Trophoblast cell (in vitro differentiated cells and primary cell): ENCODE measurements around the gene RAD54L.
"Not testable (repeated sequence)": the region's sequence is repeated elsewhere in the genome, so short reads cannot be mapped to it uniquely, and the experiment has no call there.

Source experiments
- DNase-seq, 2 donors: peaks; one replicate each; pipeline ENCODE4 v3.0.0-alpha.2; 2016
- H2AFZ ChIP-seq: 2 replicates; pipeline ENCODE4 v1.6.1; 2013; ENCODE audit warnings: low read length, moderate library complexity, mild to moderate bottlenecking; ENCODE audit not compliant: insufficient read depth, poor library complexity
- H2AK5ac ChIP-seq: 2 replicates; pipeline ENCODE4 v1.6.1; 2013; ENCODE audit warnings: mild to moderate bottlenecking, low read length
- H2BK120ac ChIP-seq: 2 replicates; pipeline ENCODE4 v1.6.1; 2013; ENCODE audit warnings: low read length, mild to moderate bottlenecking, moderate library complexity; ENCODE audit not compliant: insufficient read depth, poor library complexity
- H2BK12ac ChIP-seq: 2 replicates; pipeline ENCODE4 v1.6.1; 2013; ENCODE audit warnings: mild to moderate bottlenecking, low read length, moderate library complexity
- H2BK5ac ChIP-seq: 2 replicates; pipeline ENCODE4 v1.6.1; 2013; ENCODE audit warnings: low read length, low read depth, moderate library complexity, mild to moderate bottlenecking; ENCODE audit not compliant: poor library complexity
- H3K14ac ChIP-seq: 2 replicates; pipeline ENCODE4 v1.6.1; 2013; ENCODE audit warnings: mild to moderate bottlenecking, low read length
- H3K18ac ChIP-seq: 2 replicates; pipeline ENCODE4 v1.6.1; 2013; ENCODE audit warnings: mild to moderate bottlenecking, low read length
- H3K23ac ChIP-seq: 2 replicates; pipeline ENCODE4 v1.6.1; 2013; ENCODE audit warnings: low read length
- H3K27ac ChIP-seq: 2 replicates; pipeline ENCODE4 v1.5.1; 2013; ENCODE audit warnings: low read depth, mild to moderate bottlenecking, inconsistent platforms, low read length, moderate library complexity
- H3K27me3 ChIP-seq: 2 replicates; pipeline ENCODE4 v1.6.1; 2013; ENCODE audit warnings: inconsistent platforms, mild to moderate bottlenecking, low read length, moderate library complexity; ENCODE audit not compliant: insufficient read depth
- H3K36me3 ChIP-seq, 2 experiments: 1 replicate in 1 of 2; 2 replicates in 1 of 2; pipeline ENCODE4 v1.6.1; 2013; ENCODE audit warnings: low read length in 2 of 2, mild to moderate bottlenecking in 2 of 2, moderate library complexity in 1 of 2; ENCODE audit not compliant: insufficient read depth in 2 of 2, control insufficient read depth in 1 of 2
- H3K4ac ChIP-seq: 2 replicates; pipeline ENCODE4 v1.6.1; 2013; ENCODE audit warnings: low read depth, mild to moderate bottlenecking, low read length, moderate library complexity
- H3K4me1 ChIP-seq, 2 experiments: 1 replicate in 1 of 2; 2 replicates in 1 of 2; pipeline ENCODE4 v1.6.1; 2013; ENCODE audit warnings: low read length in 2 of 2, mild to moderate bottlenecking in 2 of 2, moderate library complexity in 1 of 2; ENCODE audit not compliant: insufficient read depth in 2 of 2, control insufficient read depth in 1 of 2
- H3K4me2 ChIP-seq: 2 replicates; pipeline ENCODE4 v1.6.1; 2013; ENCODE audit warnings: inconsistent platforms, mild to moderate bottlenecking, low read length, moderate library complexity
- H3K4me3 ChIP-seq: 2 replicates; pipeline ENCODE4 v1.5.1; 2013; ENCODE audit warnings: mild to moderate bottlenecking, low read depth, low read length, inconsistent platforms
- H3K79me1 ChIP-seq: one replicate; pipeline ENCODE4 v1.6.1; 2013; ENCODE audit warnings: low read length
- H3K79me2 ChIP-seq: 2 replicates; pipeline ENCODE4 v1.6.1; 2013; ENCODE audit warnings: low read length, mild to moderate bottlenecking; ENCODE audit not compliant: control insufficient read depth, insufficient read depth, poor library complexity
- H3K9ac ChIP-seq: 2 replicates; pipeline ENCODE4 v1.6.1; 2013; ENCODE audit warnings: mild to moderate bottlenecking, low read length
- H3K9me3 ChIP-seq: 2 replicates; pipeline ENCODE4 v1.6.1; 2013; ENCODE audit warnings: low read depth, mild to moderate bottlenecking, control low read depth, inconsistent platforms, low read length; ENCODE audit not compliant: insufficient read depth
- H4K12ac ChIP-seq: 2 replicates; pipeline ENCODE4 v1.6.1; 2013; ENCODE audit warnings: low read depth, mild to moderate bottlenecking, low read length, moderate library complexity
- H4K8ac ChIP-seq: 2 replicates; pipeline ENCODE4 v1.6.1; 2013; ENCODE audit warnings: low read depth, mild to moderate bottlenecking, low read length, moderate library complexity
- H4K91ac ChIP-seq: one replicate; pipeline ENCODE4 v1.6.1; 2013; ENCODE audit warnings: low read depth, mild to moderate bottlenecking, low read length, moderate library complexity
- WGBS: extraction: QIAGEN DNeasy Blood & Tissue Kit; methylation state at CpG from one replicate; pipeline ENCODE4 v1.1.7; 2013; ENCODE audit warnings: missing lambda C conversion rate; ENCODE audit not compliant: insufficient read length, insufficient coverage; ENCODE audit errors: extremely low coverage; 5-methylcytosine and 5-hydroxymethylcytosine counted together

The RAD54L gene

DNA sequence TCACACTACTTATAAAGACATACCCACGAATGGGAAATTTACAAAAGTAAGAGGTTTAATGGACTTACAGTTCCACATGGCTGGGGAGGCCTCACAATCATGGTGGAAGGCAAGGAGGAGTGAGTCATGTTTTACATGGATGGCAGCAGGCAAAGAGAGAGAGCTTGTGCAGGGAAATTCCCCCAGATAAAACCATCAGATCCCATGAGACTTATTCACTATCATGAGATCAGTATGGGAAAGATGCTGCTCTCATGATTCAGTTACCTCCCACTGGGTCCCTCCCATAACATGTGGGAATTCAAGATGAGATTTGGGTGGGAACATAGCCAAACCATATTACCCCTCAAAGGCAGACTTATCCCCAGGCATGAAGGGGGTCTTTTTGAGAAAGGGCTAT lies 8.7 kb upstream of the RAD54L start:
- H3K14ac ChIP-seq, H3K18ac ChIP-seq, H3K4me3 ChIP-seq, H3K79me1 ChIP-seq, H2AK5ac ChIP-seq, H3K79me2 ChIP-seq, H4K91ac ChIP-seq, H2BK12ac ChIP-seq, H4K8ac ChIP-seq, H3K36me3 ChIP-seq, H3K4me2 ChIP-seq, H2BK120ac ChIP-seq, H4K12ac ChIP-seq, H3K9ac ChIP-seq, H3K27ac ChIP-seq, H3K4me1 ChIP-seq, H3K4ac ChIP-seq, H3K27me3 ChIP-seq, H2AFZ ChIP-seq, H3K23ac ChIP-seq, H3K9me3 ChIP-seq, H2BK5ac ChIP-seq: not testable (repeated sequence)
- peak; percentile 10 to 21 for DNase-seq
- WGBS, result no CpG with 5 or more reads among the region's 1 CpG

DNA sequence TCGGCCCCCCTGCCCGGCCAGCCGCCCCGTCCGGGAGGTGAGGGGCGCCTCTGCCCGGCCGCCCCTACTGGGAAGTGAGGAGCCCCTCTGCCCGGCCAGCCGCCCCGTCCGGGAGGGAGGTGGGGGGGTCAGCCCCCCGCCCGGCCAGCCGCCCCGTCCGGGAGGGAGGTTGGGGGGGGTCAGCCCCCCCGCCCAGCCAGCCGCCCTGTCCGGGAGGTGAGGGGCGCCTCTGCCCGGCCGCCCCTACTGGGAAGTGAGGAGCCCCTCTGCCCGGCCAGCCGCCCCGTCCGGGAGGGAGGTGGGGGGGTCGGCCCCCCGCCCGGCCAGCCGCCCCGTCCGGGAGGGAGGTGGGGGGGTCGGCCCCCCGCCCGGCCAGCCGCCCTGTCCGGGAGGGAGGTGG lies 5.8 kb upstream of the RAD54L start:
- H4K8ac ChIP-seq, H3K4me3 ChIP-seq, H4K91ac ChIP-seq, H4K12ac ChIP-seq, H3K14ac ChIP-seq, H3K79me2 ChIP-seq, DNase-seq, H3K27me3 ChIP-seq, H3K18ac ChIP-seq, H3K23ac ChIP-seq, H2BK120ac ChIP-seq, H2AFZ ChIP-seq, H3K9ac ChIP-seq, H3K4ac ChIP-seq, H3K27ac ChIP-seq, H2AK5ac ChIP-seq, H3K9me3 ChIP-seq, H2BK5ac ChIP-seq, H3K36me3 ChIP-seq, H3K4me2 ChIP-seq, H2BK12ac ChIP-seq, H3K79me1 ChIP-seq, H3K4me1 ChIP-seq: not testable (repeated sequence)
- WGBS, result no CpG with 5 or more reads among the region's 38 CpGs

DNA sequence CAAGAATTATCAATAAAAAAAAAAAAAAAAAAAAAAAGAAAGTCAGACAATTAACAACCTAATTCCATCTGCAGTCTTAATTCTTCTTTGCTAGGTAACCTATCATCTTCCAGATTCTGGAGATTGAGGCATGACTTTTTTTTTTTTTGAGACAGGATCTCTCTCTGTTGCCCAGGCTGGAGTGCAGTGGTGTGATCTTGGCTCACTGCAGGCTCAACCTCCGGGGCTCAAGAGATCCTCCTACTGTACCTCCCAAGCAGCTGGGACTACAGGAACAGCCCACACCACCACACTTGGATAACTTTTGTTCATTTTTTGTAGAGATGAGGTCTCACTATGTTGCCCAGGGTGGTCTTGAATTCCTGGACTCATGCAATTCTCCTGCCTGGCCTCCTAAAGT lies 4.6 kb upstream of the RAD54L start:
- H2BK120ac ChIP-seq, result no peak overlapping the region
- no peak overlapping the region for H2BK12ac ChIP-seq

GRCh38 chr1:46243831-46244230 lies 3.7 kb upstream of the RAD54L start:
- not testable (repeated sequence) for H3K4me2 ChIP-seq, DNase-seq, H3K4ac ChIP-seq, H2AK5ac ChIP-seq, H2BK5ac ChIP-seq, H3K36me3 ChIP-seq, H3K9me3 ChIP-seq, H3K27me3 ChIP-seq, H4K8ac ChIP-seq, H2BK120ac ChIP-seq, H2BK12ac ChIP-seq, H3K79me1 ChIP-seq, H3K4me1 ChIP-seq, H3K23ac ChIP-seq, H4K91ac ChIP-seq, H3K27ac ChIP-seq, H3K4me3 ChIP-seq, H2AFZ ChIP-seq, H4K12ac ChIP-seq, H3K18ac ChIP-seq, H3K9ac ChIP-seq, H3K79me2 ChIP-seq, H3K14ac ChIP-seq
- WGBS, result no CpG with 5 or more reads among the region's 3 CpGs

More for the DNA sequence above, 4.6 kb upstream of the RAD54L start:
- Histone ChIP-seq H3K4ac (no peak overlapping the region), H3K4me2 (no peak overlapping the region), H4K8ac (no peak overlapping the region), H3K4me1 (peaks cover under 1 to 2% of the 10 kb centered on the region in 2 experiments), H3K18ac (no peak overlapping the region), H3K4me3 (no peak overlapping the region), H3K36me3 (no peaks in the 10 kb centered on the region), H4K91ac (no peak overlapping the region), H3K27ac (no peak overlapping the region), H2AK5ac (no peak overlapping the region), H3K14ac (no peak overlapping the region), H2BK5ac (no peak overlapping the region), H3K9ac (no peak overlapping the region), H3K9me3 (no peaks in the 10 kb centered on the region), H3K27me3 (no peaks in the 10 kb centered on the region), H3K23ac (no peak overlapping the region), H2AFZ (no peak overlapping the region), H3K79me2 (peaks cover 4% of the 10 kb centered on the region), H3K79me1 (peaks cover 4% of the 10 kb centered on the region), H4K12ac (no peak overlapping the region)
- WGBS, result no CpG with 5 or more reads among the region's 1 CpG
- no peak for DNase-seq
